Lower leg skin (tissue), 4 donors: ENCODE measurements around the gene TREX2. TPM values are rescaled to one million over a fixed set of nuclear protein-coding genes. Genes with fewer than 3 reads are reported as not detected.
"Not testable (repeated sequence)": the region's sequence is repeated elsewhere in the genome, so short reads cannot be mapped to it uniquely, and the experiment has no call there.

ENCODE experiments used
- DNase-seq, 2 donors: peaks; one replicate each; pipeline ENCODE4 v3.0.0-alpha.2; 2019; ENCODE audit warnings: low spot score in 2 of 2
- H3K4me3 ChIP-seq: fragments of 200-600 bp; sonication (generic); 2 replicates; pipeline ENCODE4 v1.5.1; 2017; ENCODE audit warnings: mild to moderate bottlenecking, low read depth; ENCODE audit not compliant: poor library complexity, severe bottlenecking
- POLR2A ChIP-seq, 2 donors: fragments of 450-650 bp; IDR thresholded peaks; one replicate each; pipeline ENCODE4 v1.6.1; 2016 to 2017; ENCODE audit warnings: antibody characterized with exemption in 2 of 2, mild to moderate bottlenecking in 1 of 2, moderate library complexity in 1 of 2
- WGBS, 2 donors: methylation state at CpG; one replicate each; pipeline ENCODE4 v1.1.5; 2018; 5-methylcytosine and 5-hydroxymethylcytosine counted together
- intact Hi-C: fragments of 100-400 bp; cut with DNase I; formaldehyde crosslinking; loops from one replicate; pipeline ENCODE4 v1.15.0; 2023; ENCODE audit warnings: low total_unique reads
- total RNA-seq, 4 donors: library from RNA; depleted of rRNA; stranded (reverse); fragments of >200 nt; gene quantifications; one replicate each; pipeline ENCODE4 v1.1.0, GENCODE V29; 2016
- TF ChIP-seq, protein P1 (sequence below), 3 donors: fragments of 450-650 bp; IDR thresholded peaks; one replicate each; pipeline ENCODE4 v1.5.1; 2016; ENCODE audit warnings: antibody characterized with exemption in 3 of 3, mild to moderate bottlenecking in 3 of 3, moderate library complexity in 2 of 3

TREX2 gene
- total RNA-seq, 4 donors from 2014 or later = 76.4 to 129 (median 112) TPM

DNA sequence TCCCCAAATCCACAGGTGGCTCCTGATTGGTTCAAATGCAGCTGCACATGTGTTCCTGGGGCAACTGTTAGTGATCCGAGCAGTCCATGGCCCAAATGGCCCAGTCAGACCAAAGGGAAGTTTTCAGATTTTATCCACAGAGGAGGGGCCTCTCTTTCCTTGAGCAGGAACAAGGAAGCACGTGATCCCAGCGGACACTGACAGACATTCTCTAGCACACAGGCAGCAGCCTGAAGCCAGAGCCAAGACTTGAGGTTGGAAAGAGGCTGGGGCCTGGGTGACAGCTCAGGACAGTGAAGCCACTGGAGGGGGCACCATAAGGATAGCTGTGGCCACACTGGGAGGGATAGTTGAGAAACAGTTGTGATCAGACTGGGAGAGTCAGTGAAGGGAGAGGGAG is 38.1 kb downstream of the TREX2 start:
- H3K4me3 ChIP-seq = no peak overlapping the region
- intact Hi-C loops = no loop called here
- DNase-seq = no peak
- TF ChIP-seq POLR2A (IDR thresholded peaks at IDR 0.05) = no peak
- TF ChIP-seq, protein P1, sequence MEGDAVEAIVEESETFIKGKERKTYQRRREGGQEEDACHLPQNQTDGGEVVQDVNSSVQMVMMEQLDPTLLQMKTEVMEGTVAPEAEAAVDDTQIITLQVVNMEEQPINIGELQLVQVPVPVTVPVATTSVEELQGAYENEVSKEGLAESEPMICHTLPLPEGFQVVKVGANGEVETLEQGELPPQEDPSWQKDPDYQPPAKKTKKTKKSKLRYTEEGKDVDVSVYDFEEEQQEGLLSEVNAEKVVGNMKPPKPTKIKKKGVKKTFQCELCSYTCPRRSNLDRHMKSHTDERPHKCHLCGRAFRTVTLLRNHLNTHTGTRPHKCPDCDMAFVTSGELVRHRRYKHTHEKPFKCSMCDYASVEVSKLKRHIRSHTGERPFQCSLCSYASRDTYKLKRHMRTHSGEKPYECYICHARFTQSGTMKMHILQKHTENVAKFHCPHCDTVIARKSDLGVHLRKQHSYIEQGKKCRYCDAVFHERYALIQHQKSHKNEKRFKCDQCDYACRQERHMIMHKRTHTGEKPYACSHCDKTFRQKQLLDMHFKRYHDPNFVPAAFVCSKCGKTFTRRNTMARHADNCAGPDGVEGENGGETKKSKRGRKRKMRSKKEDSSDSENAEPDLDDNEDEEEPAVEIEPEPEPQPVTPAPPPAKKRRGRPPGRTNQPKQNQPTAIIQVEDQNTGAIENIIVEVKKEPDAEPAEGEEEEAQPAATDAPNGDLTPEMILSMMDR (IDR thresholded peaks at IDR 0.05) = no peak
- 60 to 73% methylated on average over 1 to 3 of the region's 3 CpGs for WGBS, 2 donors

DNA sequence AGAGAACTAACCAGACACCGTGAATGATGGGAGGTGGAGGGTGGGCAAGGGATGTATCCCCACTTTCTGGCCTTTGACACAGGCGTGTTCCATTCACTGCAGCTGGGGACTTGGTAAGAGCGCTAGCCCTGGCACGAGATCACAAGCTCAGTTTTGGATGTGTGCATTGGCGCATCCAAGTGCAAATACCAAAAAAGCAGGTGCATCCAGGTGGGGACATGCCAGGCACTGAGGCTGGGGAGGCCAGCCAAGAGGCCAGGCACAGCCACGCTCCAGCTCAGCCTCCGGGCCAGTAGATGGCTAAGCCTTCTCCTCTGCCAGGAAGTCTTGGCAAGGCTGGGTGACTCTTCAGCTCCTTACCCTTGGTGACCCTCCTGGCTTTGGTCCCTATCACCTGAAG is 39.0 kb downstream of the TREX2 start:
- no peak for DNase-seq
- intact Hi-C loops = no loop called here
- no peak overlapping the region for H3K4me3 ChIP-seq
- WGBS, 2 donors = 47 to 72% methylated on average over 4 to 7 of the region's 7 CpGs
- TF ChIP-seq POLR2A (IDR thresholded peaks at IDR 0.05) = no peak
- TF ChIP-seq, protein P1 (IDR thresholded peaks at IDR 0.05) = no peak

DNA sequence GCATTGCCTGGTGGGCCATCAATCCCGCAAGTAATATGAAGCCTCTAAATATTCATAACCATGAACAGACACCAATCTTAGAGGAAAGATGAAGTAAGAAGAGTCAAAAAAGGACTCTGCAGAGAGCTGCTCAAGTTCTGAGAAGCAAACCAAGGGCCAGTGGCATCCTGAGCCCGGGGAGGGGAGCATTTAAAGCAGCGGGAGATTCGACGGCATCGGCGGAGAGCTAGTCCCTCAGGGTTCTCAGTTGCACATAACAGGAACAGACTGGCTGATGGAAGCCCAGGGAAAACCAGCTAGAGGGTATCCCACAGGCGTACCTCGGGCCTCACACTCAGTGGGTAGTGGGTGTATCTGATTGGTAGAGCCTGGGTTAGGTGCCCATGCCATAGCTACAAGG is 39.8 kb downstream of the TREX2 start:
- WGBS, 2 donors = 85 to 87% methylated on average over 9 of the region's 9 CpGs
- no peak for TF ChIP-seq POLR2A (IDR thresholded peaks at IDR 0.05)
- TF ChIP-seq, protein P1 (IDR thresholded peaks at IDR 0.05) = no peak
- H3K4me3 ChIP-seq = no peak overlapping the region
- intact Hi-C loops = no loop called here
- no peak for DNase-seq

DNA sequence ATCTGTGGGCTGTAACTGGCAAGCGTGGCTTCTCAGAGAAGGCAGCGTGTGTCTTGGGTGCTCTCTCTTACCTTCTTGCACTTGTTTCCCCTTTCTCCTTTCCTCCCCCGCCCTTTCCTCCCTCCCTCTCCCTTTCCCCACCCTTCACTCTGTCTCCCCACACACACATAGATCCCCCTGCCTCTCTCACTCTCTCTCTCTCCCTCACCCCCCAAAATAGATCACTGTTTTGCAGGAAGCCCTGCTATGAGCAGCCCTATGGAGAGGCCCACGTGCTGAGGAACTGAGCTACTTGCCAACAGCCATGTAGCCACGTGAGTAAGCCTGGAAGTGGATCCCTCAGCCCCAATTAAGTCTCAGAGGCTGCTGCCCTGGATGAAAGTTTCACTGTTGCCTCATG is 40.4 kb downstream of the TREX2 start:
- DNase-seq = no peak
- TF ChIP-seq, protein P1 (IDR thresholded peaks at IDR 0.05) = no peak
- no peak for TF ChIP-seq POLR2A (IDR thresholded peaks at IDR 0.05)
- intact Hi-C loops = no loop called here
- 45 to 49% methylated on average over 5 of the region's 5 CpGs for WGBS, 2 donors
- H3K4me3 ChIP-seq = no peak overlapping the region

DNA sequence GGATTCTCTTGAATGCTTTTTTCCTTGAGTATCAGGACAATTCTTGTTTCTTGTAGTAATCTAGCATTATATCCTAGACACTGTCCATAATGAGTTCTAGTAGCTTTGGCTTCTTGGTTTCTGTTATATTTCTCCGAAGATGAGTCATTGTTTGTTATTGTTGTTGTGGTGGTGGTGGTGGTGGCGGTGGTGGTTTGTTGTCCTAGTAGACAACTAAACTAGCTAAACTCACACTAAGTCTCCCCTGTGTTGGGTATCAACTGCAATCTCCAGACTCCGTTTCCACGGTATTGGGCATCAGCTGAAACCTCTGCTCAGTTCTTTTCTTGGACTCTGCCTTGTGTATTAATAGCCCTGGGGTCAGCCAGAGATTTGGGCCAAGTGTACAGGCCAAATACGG is 41.5 kb downstream of the TREX2 start:
- intact Hi-C loops, DNase-seq, H3K4me3 ChIP-seq: not testable (repeated sequence)
- WGBS, 2 donors = 67 to 78% methylated on average over 5 of the region's 5 CpGs

DNA sequence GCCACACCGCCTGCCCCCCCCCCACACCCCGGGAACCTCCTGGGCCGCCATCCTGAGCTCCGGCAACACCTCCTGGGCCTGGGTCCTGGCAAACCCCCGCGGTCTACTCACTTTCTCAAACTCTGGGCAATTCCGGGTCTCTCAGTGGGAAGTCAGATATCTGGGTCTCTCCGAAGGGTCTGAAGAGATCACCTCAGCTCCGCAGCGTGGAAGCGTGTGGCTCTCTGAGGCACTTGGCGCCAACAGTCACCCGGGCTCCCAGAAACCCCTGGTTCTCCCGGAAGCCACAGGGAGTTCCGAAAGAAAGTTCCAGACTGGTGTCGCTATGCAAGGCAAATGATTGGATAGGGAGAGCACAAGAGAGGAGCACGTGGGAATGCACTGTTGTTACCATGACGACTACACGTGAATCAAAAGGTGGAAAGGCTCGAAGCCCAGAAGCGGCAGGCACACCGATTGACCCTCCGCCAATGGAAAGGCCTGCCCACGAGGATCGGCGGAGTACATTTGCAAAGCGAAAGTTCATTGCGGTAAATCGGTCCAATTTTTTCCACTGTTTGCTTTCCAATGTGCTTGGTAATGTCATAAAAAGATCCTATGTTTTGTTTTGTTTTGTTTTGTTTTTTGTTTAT is 44.6 kb downstream of the TREX2 start, which contains the start of gene PNMA6E:
TSS of gene PNMA6E (minus strand) at position 218 of the 632 bp plus-strand sequence. CDS start 2,501 bp downstream, outside the sequence.
- intact Hi-C loops = no loop called here
- no peak for DNase-seq
- TF ChIP-seq, protein P1 (IDR thresholded peaks at IDR 0.05) = no peak
- TF ChIP-seq POLR2A (IDR thresholded peaks at IDR 0.05) = no peak
- no peak within 1 kb of the TSS for H3K4me3 ChIP-seq
- 92% methylated on average over 26 to 29 of the region's 29 CpGs for WGBS, 2 donors
